Measurements from ENCODE around the gene DNASE1L2. TPM values are rescaled to one million over a fixed set of nuclear protein-coding genes. Genes with fewer than 3 reads are reported as not detected.

Gene DNASE1L2
- total RNA-seq, 2 experiments from 2014 or later: 6.6 to 9.8 TPM

DNA sequence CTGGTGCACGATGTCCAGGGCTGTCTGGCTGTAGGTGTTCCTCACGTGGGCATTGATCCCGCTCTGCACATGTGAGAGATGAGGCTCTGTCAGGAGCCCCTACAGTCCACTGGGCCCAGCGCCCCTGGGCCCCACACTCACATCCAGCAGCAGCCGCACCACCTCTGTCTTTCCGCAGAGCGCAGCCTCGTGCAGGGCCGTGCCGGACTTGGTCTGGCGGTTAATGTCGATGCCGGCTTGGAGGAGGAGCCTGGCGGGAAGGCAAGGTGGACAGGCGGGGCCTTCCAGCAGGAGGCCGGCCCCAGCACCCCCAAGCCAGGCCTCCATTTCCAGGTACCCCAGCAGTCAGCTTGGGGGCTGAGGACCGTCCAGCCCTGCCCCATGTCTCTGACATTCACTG lies 49.0 kb upstream of the DNASE1L2 start:
- Histone ChIP-seq H3K9me2 (ENCODE audit: insufficient read depth, low read length) (no peaks in the 10 kb centered on the region), H3K9me3 (ENCODE audit: low read length) (no peaks in the 10 kb centered on the region), H3K27ac (ENCODE audit: low read depth, low read length, poor library complexity, severe bottlenecking) (no peak overlapping the region), H4K20me1 (ENCODE audit: insufficient read depth, low read length) (no peaks in the 10 kb centered on the region), H3K4me1 (ENCODE audit: insufficient read depth, low read length, poor library complexity, severe bottlenecking) (no peaks in the 10 kb centered on the region), H2AFZ (ENCODE audit: low read length) (no peak overlapping the region), H3K36me3 (ENCODE audit: insufficient read depth, low read length) (peaks cover 4% of the 10 kb centered on the region; the same call in 1 of the 2 replicates), H3K4me2 (ENCODE audit: low read length) (no peak overlapping the region), H3K4me3 (ENCODE audit: low read depth, low read length, poor library complexity, severe bottlenecking) (no peak overlapping the region), H3K79me2 (ENCODE audit: insufficient read depth, low read depth, low read length) (no peaks in the 10 kb centered on the region)
- BruUV-seq (replicated peaks): no TSS peak
- POLR2A ChIA-PET: no interaction called here
- intact Hi-C loops (cut with micrococcal nuclease; ENCODE audit: unreplicated experiment): no loop called here
- no peak for TF ChIP-seq CTCF (conservative IDR thresholded peaks at IDR 0.05; ENCODE audit: low read length)
- no peak for TF ChIP-seq EZH2phosphoT487 (IDR thresholded peaks at IDR 0.05; ENCODE audit: borderline replicate concordance, low read depth, low read length)
- DNase-seq (ENCODE audit: low spot score): no peak
- CTCF ChIA-PET (ENCODE audit: unreplicated experiment): no interaction called here

DNA sequence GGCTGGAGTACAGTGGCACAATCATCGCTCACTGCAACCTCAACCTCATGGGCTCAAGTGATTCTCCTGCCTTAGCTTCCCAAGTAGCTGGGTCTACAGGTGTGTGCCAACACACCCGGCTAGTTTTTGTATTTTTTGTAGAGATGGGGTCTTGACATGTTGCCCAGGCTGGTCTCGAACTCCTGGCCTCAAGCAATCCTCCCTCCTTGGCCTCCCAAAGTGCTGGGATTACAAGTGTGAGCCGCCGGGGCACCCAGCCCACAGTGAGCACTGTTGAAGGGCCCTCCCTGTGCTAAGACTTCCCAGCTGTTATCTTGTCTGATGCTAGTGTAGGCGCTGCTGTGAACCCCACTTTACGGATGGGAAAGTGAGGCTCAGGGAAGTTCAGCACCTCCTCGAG lies 47.8 kb upstream of the DNASE1L2 start:
- POLR2A ChIA-PET: interaction anchor here (0.5 kb wide), 1 partner anchor 9 kb away, joined by 3 read pairs; no protein-coding TSS in a partner anchor

More for the DNA sequence above, 47.8 kb upstream of the DNASE1L2 start:
- Histone ChIP-seq H3K4me2 (ENCODE audit: low read length) (no peak overlapping the region), H3K9me3 (ENCODE audit: low read length) (no peaks in the 10 kb centered on the region), H3K27ac (ENCODE audit: low read depth, low read length, poor library complexity, severe bottlenecking) (no peak overlapping the region), H3K9me2 (ENCODE audit: insufficient read depth, low read length) (no peaks in the 10 kb centered on the region), H3K4me3 (ENCODE audit: low read depth, low read length, poor library complexity, severe bottlenecking) (no peak overlapping the region), H3K79me2 (ENCODE audit: insufficient read depth, low read depth, low read length) (no peaks in the 10 kb centered on the region), H4K20me1 (ENCODE audit: insufficient read depth, low read length) (no peaks in the 10 kb centered on the region), H3K36me3 (ENCODE audit: insufficient read depth, low read length) (no peaks in the 10 kb centered on the region), H3K4me1 (ENCODE audit: insufficient read depth, low read length, poor library complexity, severe bottlenecking) (no peaks in the 10 kb centered on the region), H2AFZ (ENCODE audit: low read length) (no peak overlapping the region)
- TF ChIP-seq EZH2phosphoT487 (IDR thresholded peaks at IDR 0.05; ENCODE audit: borderline replicate concordance, low read depth, low read length): no peak
- TF ChIP-seq CTCF (conservative IDR thresholded peaks at IDR 0.05; ENCODE audit: low read length): no peak
- BruUV-seq (replicated peaks): no TSS peak
- CTCF ChIA-PET (ENCODE audit: unreplicated experiment): no interaction called here
- intact Hi-C loops (cut with micrococcal nuclease; ENCODE audit: unreplicated experiment): no loop called here
- DNase-seq (ENCODE audit: low spot score): no peak

All from OCI-LY7 (cell line).